Thymus (tissue), 11 donors: Measurements from ENCODE around the gene GRID2. TPM values are rescaled to one million over a fixed set of nuclear protein-coding genes. Genes with fewer than 3 reads are reported as not detected.

Experiments
- DNase-seq, 9 donors: peaks; one replicate each; pipeline ENCODE4 v3.0.0-alpha.2; 2013; ENCODE audit warnings: low spot score in 9 of 9, low read depth in 6 of 9, missing footprints in 1 of 9
- H3K27ac ChIP-seq, 2 donors: one replicate each; pipeline ENCODE4 v1.5.1; 2013; ENCODE audit warnings: control low read depth in 1 of 2, low read depth in 1 of 2, low read length in 1 of 2, mild to moderate bottlenecking in 1 of 2, moderate library complexity in 1 of 2
- H3K27me3 ChIP-seq, 2 donors: one replicate each; pipeline ENCODE4 v1.5.1; 2013; ENCODE audit warnings: low read length in 1 of 2; ENCODE audit not compliant: control insufficient read depth in 2 of 2, insufficient read depth in 1 of 2
- H3K36me3 ChIP-seq, 2 donors: one replicate each; pipeline ENCODE4 v1.5.1; 2013; ENCODE audit warnings: low read length in 1 of 2, mild to moderate bottlenecking in 1 of 2, moderate library complexity in 1 of 2; ENCODE audit not compliant: control insufficient read depth in 2 of 2, insufficient read depth in 2 of 2
- H3K4me1 ChIP-seq, 2 donors: one replicate each; pipeline ENCODE4 v1.5.1; 2013; ENCODE audit warnings: low read length in 2 of 2; ENCODE audit not compliant: control insufficient read depth in 2 of 2, insufficient read depth in 2 of 2
- H3K4me3 ChIP-seq, 2 donors: one replicate each; pipeline ENCODE4 v1.5.1; 2013; ENCODE audit warnings: low read length in 2 of 2, control low read depth in 1 of 2, mild to moderate bottlenecking in 1 of 2
- H3K9me3 ChIP-seq, 2 donors: one replicate each; pipeline ENCODE4 v1.5.1; 2013; ENCODE audit warnings: low read length in 1 of 2, mild to moderate bottlenecking in 1 of 2; ENCODE audit not compliant: control insufficient read depth in 2 of 2, insufficient read depth in 1 of 2
- WGBS: extraction: QIAGEN DNeasy Blood & Tissue Kit; methylation state at CpG from one replicate; pipeline ENCODE4 v1.1.7; 2013; 5-methylcytosine and 5-hydroxymethylcytosine counted together
- polyA plus RNA-seq: library from polyadenylated mRNA; stranded (reverse); fragments of 200-250 nt; gene quantifications from one replicate; pipeline ENCODE4 v1.2.3, GENCODE V29; 2013
- total RNA-seq: library from RNA; stranded (reverse); fragments of 120-200 nt; gene quantifications from one replicate; pipeline ENCODE4 v1.2.4, GENCODE V29; 2013
- donor health status: healthy.

GRID2 gene
- total and polyA plus RNA-seq, 2 donors = 0.05 to 0.09 TPM

DNA sequence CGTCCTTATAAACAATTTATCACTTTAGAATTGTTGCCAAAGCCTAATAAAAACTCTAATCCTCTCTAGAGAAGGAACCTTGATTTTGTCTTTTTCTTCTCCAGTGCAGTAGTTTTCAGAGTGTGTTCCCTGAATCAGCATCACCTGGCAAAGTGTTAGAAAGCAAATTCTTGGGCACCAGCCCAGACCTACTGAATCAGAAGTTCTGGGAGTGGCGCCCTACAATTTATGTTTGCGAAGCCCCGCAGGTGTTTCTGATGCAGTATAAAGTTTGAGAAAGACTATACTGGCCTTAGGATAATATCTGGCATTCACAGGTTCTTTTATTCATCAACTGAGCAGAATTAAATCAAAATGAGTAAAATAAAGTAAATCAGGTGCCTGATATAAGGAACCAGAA, 879.0 kb downstream of the GRID2 start:
- Histone ChIP-seq H3K9me3 (no peaks in the 10 kb centered on the region), H3K4me1 (no peaks in the 10 kb centered on the region), H3K27me3 (no peaks in the 10 kb centered on the region), H3K36me3 (no peaks in the 10 kb centered on the region), H3K4me3 (no peak overlapping the region), H3K27ac (no peak overlapping the region)
- 94% methylated on average over 4 of the region's 4 CpGs for WGBS
- no peak for DNase-seq

DNA sequence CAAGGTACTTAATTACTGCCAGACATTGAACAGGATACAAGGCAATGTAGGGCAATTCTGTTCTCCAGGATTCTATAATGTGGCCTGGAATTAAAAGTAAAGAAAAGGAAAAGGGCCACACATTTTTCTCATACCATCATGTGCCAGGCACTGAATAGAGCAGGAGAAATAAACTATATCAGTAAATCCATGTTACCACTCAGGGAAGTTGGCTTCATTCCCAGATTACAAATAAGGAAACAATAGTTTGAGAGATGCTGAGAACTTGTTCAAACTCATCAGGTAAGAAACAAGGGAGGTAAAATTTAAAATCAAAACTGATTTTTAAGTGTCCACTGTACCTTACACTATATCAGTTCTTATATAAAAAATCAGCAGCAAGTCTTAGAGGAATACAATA, 879.8 kb downstream of the GRID2 start:
- Histone ChIP-seq H3K27ac (no peak overlapping the region), H3K4me3 (no peak overlapping the region)

DNA sequence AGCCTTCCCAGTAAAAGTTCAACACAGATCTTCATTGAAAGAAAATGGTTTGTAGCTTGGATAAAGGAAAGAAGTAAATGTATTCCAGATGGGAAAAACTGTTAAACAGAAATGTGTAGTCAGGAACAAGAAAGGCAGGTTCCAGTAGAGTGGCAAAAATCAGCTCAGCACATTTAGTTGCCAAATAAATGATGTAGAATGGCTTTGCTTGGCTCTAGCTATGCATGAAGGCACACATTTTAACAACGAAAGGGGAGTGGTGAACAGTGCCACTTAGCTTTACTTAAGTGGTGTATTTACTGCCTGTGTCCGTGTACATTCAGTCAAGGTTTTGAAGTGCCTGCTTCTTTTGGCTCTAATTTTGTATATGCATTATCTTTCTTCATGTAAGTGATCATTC, 880.3 kb downstream of the GRID2 start:
- Histone ChIP-seq H3K4me3 (no peak overlapping the region), H3K4me1 (no peaks in the 10 kb centered on the region), H3K27ac (no peak overlapping the region), H3K36me3 (no peaks in the 10 kb centered on the region), H3K9me3 (no peaks in the 10 kb centered on the region), H3K27me3 (no peaks in the 10 kb centered on the region)
- DNase-seq = no peak
- whole genome bisulfite sequencing = 89% methylated on average over 2 of the region's 2 CpGs

More for the DNA sequence above, 879.8 kb downstream of the GRID2 start:
- Histone ChIP-seq H3K36me3 (no peaks in the 10 kb centered on the region), H3K27me3 (no peaks in the 10 kb centered on the region), H3K9me3 (no peaks in the 10 kb centered on the region), H3K4me1 (no peaks in the 10 kb centered on the region)
- no peak for DNase-seq

DNA sequence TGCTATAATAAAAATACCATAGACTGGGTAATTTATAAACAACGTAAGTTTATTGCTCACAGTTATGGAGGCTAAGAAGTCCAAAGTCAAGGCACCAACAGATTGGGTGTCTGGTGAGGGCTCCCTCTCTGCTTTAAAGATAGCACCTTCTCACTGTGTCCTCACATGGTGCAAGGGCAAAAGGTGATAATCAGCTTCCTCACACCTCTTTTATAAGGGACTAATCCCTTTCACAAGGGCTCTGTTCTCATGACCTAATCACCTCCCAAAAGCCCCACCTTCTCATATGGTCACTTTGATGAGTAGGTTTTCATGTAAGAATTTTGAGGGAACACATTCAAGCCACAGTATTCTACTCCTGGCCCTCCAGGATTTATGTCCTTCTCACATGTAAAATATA, 883.1 kb downstream of the GRID2 start:
- DNase-seq = no peak
- Histone ChIP-seq H3K4me1 (no peaks in the 10 kb centered on the region), H3K27me3 (no peaks in the 10 kb centered on the region), H3K4me3 (no peak overlapping the region), H3K9me3 (no peaks in the 10 kb centered on the region), H3K27ac (no peak overlapping the region), H3K36me3 (no peaks in the 10 kb centered on the region)
- whole genome bisulfite sequencing = 90% methylated on average over 1 of the region's 1 CpG

DNA sequence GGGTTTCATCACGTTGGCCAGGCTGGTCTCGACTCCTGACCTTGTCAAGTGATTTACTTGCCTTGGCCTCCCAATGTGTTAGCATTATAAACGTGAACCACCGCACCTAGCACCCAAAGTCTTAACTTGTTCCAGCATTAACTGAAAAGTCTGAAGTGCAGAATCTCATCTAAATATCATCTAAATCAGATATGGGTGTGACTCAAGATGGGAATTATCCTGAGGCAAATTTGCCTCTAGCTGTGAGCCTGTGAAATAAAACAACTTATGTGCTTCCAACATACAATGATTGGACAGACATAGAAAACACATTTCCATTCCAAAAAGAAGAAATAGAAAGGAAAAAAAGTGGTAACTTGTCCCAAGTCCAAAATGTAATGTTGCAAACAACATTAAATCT, 883.7 kb downstream of the GRID2 start:
- no peak overlapping the region for H3K4me3 ChIP-seq
- H3K27ac ChIP-seq = no peak overlapping the region
- DNase-seq = no peak
- H3K9me3 ChIP-seq = no peaks in the 10 kb centered on the region
- no peaks in the 10 kb centered on the region for H3K36me3 ChIP-seq
- WGBS = 94% methylated on average over 4 of the region's 4 CpGs
- H3K27me3 ChIP-seq = no peaks in the 10 kb centered on the region
- no peaks in the 10 kb centered on the region for H3K4me1 ChIP-seq

DNA sequence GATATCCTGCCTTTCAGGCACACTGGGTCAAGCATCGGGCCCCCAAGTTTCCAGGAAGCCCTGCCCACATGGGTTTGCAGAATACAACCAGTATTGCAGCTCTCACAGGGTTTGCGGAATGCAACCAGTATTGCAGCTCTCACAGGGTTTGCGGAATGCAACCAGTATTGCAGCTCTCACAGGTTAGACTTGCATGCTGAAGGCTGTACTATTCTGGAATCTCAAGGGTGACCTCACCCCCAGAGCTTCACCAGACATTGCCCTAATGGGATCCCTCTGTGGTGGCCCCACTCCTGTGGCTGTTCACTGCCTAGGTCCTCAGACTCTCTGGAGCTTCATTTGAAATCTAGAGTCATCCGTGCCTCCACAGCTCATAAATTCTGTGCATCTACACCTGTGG, 884.1 kb downstream of the GRID2 start:
- Histone ChIP-seq H3K27ac (no peak overlapping the region), H3K4me3 (no peak overlapping the region)
- 93% methylated on average over 4 of the region's 4 CpGs for WGBS

DNA sequence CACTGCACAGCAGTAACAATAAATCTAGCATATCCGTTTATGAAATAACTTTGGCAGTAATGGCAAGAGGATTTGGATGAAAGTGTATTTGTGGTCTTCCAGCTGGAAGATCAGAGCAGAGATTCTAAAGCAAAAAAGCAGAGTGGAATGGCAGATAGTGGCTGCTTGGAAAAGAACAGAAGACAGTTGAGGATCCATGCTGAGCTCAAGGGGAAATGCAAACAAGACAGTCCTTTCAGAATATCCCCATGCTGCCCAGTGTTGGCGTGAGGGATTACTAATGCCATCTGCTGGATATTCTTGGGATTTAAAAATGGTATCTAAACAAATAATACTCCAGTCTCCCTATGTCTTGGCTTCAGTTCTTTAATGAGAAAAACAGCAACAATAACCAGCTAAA, 895.7 kb downstream of the GRID2 start:
- DNase-seq = no peak
- 84% methylated on average over 2 of the region's 2 CpGs for WGBS
- Histone ChIP-seq H3K9me3 (no peaks in the 10 kb centered on the region), H3K36me3 (no peaks in the 10 kb centered on the region), H3K4me3 (no peak overlapping the region), H3K27ac (no peak overlapping the region), H3K4me1 (no peaks in the 10 kb centered on the region), H3K27me3 (no peaks in the 10 kb centered on the region)

More for the DNA sequence above, 884.1 kb downstream of the GRID2 start:
- Histone ChIP-seq H3K9me3 (no peaks in the 10 kb centered on the region), H3K4me1 (no peaks in the 10 kb centered on the region), H3K27me3 (no peaks in the 10 kb centered on the region), H3K36me3 (no peaks in the 10 kb centered on the region)
- no peak for DNase-seq

DNA sequence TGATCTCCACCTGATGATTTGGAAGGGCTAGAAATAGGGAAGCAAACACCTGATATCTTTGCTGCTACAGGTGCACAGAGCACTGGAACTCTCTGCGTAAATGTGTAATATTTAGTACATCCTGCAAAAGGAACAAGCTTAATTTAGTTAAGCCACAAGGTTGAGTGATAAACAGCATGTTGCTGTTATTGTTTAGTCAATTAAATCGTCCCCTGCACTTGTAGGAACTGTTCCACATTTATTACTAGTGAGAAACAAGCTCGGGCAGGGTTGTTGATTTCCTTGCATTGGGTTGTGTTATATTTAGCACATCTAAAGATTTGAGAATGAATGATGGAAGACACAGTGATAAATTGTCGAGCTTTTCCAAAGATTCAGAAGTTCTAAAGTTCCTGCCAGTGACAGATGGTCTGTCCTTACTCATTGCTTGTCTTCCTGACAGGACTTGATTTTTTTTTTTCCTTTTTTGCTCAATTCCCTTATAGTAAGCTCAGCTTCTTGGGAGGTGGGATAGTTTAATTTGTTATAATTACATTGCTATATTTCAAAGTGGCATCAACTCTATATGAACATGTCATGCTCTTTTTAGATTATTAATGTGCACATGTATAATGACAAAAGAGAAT, 897.8 kb downstream of the GRID2 start:
- Histone ChIP-seq H3K9me3 (no peaks in the 10 kb centered on the region), H3K36me3 (no peaks in the 10 kb centered on the region), H3K4me1 (no peaks in the 10 kb centered on the region), H3K27me3 (no peaks in the 10 kb centered on the region), H3K27ac (no peak overlapping the region), H3K4me3 (no peak overlapping the region)
- no peak for DNase-seq
- 63% methylated on average over 4 of the region's 4 CpGs for WGBS

DNA sequence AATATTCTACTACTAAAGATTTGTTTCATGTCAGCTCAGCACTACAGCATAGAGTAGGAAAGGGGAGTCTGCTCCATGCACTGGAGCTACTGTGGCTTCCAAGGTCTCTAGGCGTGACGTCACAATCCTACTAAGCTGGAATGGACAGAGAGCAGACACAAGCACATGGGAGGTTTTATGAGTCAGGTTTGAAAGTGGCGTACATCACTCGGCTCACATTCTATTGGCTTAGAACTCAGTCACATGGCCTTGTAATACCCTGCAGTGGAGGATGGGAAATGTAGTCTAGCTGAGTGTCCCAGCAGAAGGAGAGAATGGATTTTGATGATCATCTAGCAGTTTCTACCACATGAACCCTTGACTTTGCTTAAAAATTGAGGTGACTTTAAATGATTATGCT, 899.9 kb downstream of the GRID2 start:
- DNase-seq = no peak
- Histone ChIP-seq H3K27me3 (no peaks in the 10 kb centered on the region), H3K4me3 (no peak overlapping the region), H3K36me3 (no peaks in the 10 kb centered on the region), H3K9me3 (no peaks in the 10 kb centered on the region), H3K4me1 (no peaks in the 10 kb centered on the region), H3K27ac (no peak overlapping the region)
- WGBS = 96% methylated on average over 4 of the region's 4 CpGs

DNA sequence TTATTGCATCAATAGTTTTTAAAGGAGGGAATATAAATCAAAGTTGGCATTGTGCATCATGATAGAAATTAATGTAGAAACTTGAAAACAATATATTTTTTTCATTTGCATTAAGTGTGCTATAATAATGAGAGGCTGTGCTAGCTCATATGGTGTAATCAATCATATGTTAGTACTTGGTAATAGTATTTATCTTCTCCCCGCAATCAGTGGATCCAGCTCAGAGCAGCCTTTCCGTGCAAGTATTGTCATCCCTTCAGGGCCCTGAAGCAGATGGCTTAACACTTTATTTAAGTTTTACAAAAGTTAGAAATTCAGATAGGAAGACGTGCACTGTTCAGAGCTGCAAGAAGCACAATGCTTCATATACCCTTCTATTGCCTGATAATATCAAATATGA, 908.5 kb downstream of the GRID2 start:
- no peak overlapping the region for H3K4me3 ChIP-seq
- 97% methylated on average over 3 of the region's 3 CpGs for WGBS
- no peak for DNase-seq

More for the DNA sequence above, 908.5 kb downstream of the GRID2 start:
- H3K36me3 ChIP-seq = no peaks in the 10 kb centered on the region
- no peaks in the 10 kb centered on the region for H3K4me1 ChIP-seq
- no peak overlapping the region for H3K27ac ChIP-seq
- H3K27me3 ChIP-seq = no peaks in the 10 kb centered on the region
- H3K9me3 ChIP-seq = no peaks in the 10 kb centered on the region
